Measurements from ENCODE around the gene TET1.
"Not testable (repeated sequence)": the region's sequence is repeated elsewhere in the genome, so short reads cannot be mapped to it uniquely, and the experiment has no call there.

The TET1 gene

GRCh38 chr10:68617691-68618090 is 57.6 kb downstream of the TET1 start:
- DNase-seq: not testable (repeated sequence)

GRCh38 chr10:68618234-68618633 is 58.1 kb downstream of the TET1 start:
- no peak for DNase-seq

- DNase-seq: no peak
Measured at GRCh38 chr10:68619595-68619994, 59.5 kb downstream of the TET1 start.

- no peak for DNase-seq
Measured at GRCh38 chr10:68625316-68625921, 65.3 kb downstream of the TET1 start.

GRCh38 chr10:68628576-68629127 is 68.5 kb downstream of the TET1 start:
- peak; percentile 63 for DNase-seq

- DNase-seq: not testable (repeated sequence)
Measured at GRCh38 chr10:68632271-68632560, 72.1 kb downstream of the TET1 start.

- peak; percentile 28 for DNase-seq
Measured at GRCh38 chr10:68633281-68633680, 73.1 kb downstream of the TET1 start.

GRCh38 chr10:68633816-68634466 is 73.8 kb downstream of the TET1 start:
- peak; percentile 55 for DNase-seq

- DNase-seq: no peak
Measured at GRCh38 chr10:68636335-68636734, 76.2 kb downstream of the TET1 start.

- DNase-seq: not testable (repeated sequence)
Measured at GRCh38 chr10:68643550-68643949, 83.4 kb downstream of the TET1 start.

- no peak for DNase-seq
Measured at GRCh38 chr10:68647672-68648341, 87.7 kb downstream of the TET1 start.

GRCh38 chr10:68655620-68656126 is 95.5 kb downstream of the TET1 start:
- DNase-seq: no peak

GRCh38 chr10:68665841-68666240 is 105.7 kb downstream of the TET1 start:
- DNase-seq: no peak

- no peak for DNase-seq
Measured at GRCh38 chr10:68666280-68666760, 106.2 kb downstream of the TET1 start.

GRCh38 chr10:68668231-68668630 is 108.1 kb downstream of the TET1 start:
- no peak for DNase-seq

GRCh38 chr10:68668972-68669371 is 108.8 kb downstream of the TET1 start:
- DNase-seq: no peak

- no peak for DNase-seq
Measured at GRCh38 chr10:68684413-68684812, 124.3 kb downstream of the TET1 start.

- DNase-seq: no peak
Measured at GRCh38 chr10:68696018-68696417, 135.9 kb downstream of the TET1 start.

- DNase-seq: no peak
Measured at GRCh38 chr10:68697106-68697505, 137.0 kb downstream of the TET1 start.

- no peak for DNase-seq
Measured at GRCh38 chr10:68700197-68700596, 140.1 kb downstream of the TET1 start.

- no peak for DNase-seq
Measured at GRCh38 chr10:68705548-68705947, 145.4 kb downstream of the TET1 start.

- not testable (repeated sequence) for DNase-seq
Measured at GRCh38 chr10:68708987-68709386, 148.8 kb downstream of the TET1 start.

GRCh38 chr10:68713065-68713464 is 152.9 kb downstream of the TET1 start:
- DNase-seq: not testable (repeated sequence)

GRCh38 chr10:68717435-68717834 is 157.3 kb downstream of the TET1 start:
- DNase-seq: no peak

Data from DMS79 treated with DMSO at 0.1 percent for 48 hours (cell line).